ENCODE data around the gene DNAJC22.
"Not testable (repeated sequence)": the region's sequence is repeated elsewhere in the genome, so short reads cannot be mapped to it uniquely, and the experiment has no call there.

DNA sequence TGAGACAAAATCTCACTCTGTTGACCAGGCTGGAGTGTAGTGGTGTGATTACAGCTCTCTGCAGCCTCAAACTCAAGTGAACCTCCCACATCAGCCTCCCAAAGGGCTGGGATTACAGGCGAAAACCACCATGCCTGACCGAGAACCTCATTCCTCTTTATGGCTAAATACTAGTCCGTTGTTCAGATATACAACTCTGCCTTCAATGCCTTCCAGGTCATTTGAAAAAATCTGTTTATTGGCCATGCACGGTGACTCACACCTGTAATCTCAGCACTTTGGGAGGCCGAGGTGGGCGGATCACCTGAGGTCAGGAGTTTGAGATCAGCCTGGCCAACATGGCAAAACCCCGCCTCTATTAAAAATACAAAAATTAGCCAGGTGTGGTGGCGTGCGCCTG is 33.5 kb downstream of the DNAJC22 start:
- TF ChIP-seq SP4 (CRISPR knock-in tag; IDR thresholded peaks at IDR 0.05); RFXAP (CRISPR knock-in tag; IDR thresholded peaks at IDR 0.05; ENCODE audit: borderline replicate concordance): not testable (repeated sequence)
